HG02852 (cell line): ENCODE results near the gene SMIM1.

Experiments used
- ATAC-seq: cut with Tn5 transposase; IDR thresholded peaks from one replicate; pipeline ENCODE4 v1.9.1; 2021; ENCODE audit warnings: mild to moderate bottlenecking, moderate library complexity; ENCODE audit not compliant: unreplicated experiment

Gene SMIM1

DNA sequence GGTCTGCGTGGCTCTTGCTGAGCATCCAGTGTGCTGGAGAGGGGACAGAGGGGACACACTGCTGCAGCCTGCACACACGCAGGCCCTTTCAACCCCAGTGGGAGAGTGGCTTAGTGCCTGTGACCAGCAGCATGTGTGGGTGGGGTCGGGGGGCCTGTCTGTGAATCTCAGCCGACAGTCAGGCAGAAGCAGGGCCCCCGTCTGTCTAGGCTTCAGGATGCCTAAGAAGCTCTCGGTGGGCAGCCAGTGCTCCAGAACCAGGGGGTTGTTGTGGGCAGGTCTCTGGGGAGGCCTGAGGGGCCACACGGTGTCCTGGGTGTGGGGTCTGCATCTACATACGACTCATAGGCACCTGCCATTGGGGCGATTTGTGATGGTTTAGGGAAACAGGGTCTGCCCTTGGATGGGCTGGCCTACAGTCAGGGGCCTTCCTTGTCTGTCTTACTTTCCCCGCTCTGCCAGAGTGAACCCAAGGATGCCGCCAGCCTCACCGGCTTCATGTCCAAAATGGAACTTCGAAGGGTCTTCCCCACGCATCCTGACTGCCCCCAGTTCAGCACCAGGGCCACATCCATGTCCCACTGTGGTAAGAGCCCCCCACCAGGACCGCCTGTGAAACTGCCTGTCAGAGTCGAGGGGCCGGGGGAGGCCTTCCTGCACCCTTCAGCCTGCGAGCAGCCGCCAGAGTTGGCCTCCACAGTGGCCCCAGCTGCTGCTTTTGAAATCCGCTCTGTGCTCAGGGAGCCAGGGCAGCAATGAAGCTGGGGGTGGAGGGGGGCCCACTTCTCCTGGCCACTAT, 18.7 kb upstream of the SMIM1 start:
- no peak for ATAC-seq

DNA sequence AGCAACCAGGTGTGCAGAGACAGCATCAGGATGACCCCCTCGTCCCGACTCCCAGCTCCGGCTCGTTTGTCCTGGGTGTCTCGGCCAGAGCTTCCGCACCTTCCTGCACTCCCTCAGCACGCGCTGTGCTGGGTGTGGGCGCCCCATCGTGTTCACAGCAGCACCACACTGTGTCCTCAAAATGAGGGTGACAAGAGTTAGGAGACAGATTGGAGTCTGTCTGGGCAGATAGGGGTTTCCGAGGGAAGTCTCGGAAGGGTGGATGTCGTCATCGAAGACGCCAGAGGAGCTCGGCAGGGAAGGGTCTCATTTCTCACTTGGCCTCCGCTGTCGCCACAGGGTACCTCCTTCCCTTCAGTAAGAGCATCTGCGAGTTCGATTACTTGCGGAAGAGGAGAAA, 16.2 kb upstream of the SMIM1 start:
- ATAC-seq = no peak

DNA sequence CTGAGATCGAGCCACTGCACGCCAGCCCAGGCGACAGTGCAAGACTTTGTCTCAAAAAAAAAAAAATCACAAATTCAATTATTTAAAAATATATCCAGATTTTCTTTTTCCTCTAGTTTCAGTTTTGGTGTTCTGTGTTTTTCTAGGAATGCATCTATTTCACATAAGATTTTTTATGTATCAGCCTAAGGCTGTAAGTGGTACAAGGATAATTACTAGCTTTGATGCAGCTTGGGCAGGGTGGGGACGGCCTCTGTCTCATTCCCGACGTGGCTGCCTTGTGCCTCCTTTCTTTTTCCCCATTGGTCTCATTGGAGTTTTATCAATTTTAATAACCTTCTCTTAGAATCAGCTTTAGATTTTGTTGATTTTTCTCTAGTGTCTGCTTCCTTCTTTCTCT, 13.4 kb upstream of the SMIM1 start:
- ATAC-seq = no peak

DNA sequence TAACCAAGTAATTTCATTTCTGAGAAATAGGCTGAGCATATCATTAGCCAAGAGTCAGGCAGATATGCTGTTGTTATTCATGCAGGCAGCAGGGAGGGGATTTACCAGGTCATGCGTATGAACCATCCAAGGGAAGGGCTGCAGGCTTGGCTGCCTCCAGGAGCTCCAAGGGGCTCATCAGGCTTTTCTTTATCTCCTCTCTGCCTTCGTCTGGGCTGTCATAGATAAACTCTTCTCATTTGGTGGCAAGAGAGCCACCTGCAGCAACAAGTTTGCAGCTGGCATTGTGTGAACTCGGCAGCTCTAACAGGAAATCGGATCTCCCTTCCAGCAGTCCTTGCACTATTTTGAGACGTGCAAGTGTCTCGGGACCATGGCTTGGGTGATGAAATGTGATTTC, 12.8 kb upstream of the SMIM1 start:
- no peak for ATAC-seq

DNA sequence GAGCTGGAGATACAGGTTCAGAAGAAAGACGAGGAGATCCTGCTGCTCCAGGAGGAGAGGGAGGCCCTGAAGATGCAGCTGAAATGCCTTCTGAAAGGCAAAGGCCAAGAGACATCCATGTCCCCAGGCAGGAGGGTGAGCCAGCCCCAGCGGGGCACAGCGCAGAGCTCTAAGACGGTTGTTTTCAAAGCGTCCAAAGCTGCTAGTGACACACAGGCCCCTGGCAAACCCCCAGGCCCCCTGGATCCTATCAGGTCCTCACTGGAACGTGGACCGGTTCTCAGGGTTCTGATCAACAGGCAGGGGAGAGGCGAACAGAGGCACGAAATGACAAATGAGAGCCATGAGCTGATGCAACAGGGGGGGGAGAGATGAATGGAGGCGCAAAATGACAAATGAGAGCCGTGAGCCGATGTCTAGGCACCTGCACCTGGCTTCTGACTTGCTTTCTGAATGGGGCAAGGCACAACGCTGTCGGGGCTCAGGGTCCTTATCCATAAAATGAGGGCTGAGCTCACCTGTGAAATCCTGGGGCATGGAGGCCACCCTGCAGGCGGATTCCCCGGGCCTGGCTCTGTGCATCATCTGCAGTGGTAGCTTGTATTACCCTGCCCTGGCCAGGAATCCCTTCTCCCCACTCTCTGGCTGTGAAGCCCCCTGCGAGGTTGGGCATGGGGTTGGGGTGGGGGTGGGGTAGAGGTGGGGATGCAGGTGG, 11.1 kb upstream of the SMIM1 start:
- ATAC-seq = no peak

DNA sequence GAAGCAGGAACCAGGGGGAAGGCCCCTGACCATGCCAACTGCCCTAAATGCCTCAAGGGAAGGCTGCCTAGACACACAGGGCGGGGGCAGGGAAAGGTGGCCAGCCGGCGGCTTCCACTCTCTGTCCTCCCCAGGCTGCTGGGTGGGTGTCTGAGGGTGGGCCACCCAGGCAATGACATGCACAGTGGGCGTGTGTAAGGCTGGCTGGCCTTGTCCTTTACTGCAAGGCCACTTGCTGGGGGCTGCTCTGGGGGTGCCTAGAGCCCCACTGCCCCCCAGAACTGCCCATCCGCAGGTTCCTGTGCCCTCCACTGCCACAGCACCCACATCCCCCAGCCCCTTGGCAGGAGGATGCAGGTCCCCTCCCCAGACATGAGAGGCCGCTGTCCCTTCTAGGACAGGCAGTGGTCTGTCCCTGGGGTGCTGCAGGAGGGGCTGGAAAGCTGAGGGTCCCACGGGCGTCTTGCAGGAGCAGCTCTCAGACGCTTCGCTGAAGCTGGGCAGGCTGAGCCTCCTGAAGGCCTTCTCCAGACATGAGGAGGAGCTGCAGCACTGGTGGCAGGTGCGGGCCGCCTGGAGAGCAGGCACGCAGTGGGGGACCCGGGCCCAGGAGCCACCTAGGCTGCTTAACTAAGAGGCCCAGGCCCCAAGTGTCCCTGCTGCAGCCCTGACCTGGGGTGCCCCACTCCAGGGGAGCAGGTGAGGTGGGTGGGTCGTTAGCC, 10.2 kb upstream of the SMIM1 start:
- ATAC-seq = no peak

DNA sequence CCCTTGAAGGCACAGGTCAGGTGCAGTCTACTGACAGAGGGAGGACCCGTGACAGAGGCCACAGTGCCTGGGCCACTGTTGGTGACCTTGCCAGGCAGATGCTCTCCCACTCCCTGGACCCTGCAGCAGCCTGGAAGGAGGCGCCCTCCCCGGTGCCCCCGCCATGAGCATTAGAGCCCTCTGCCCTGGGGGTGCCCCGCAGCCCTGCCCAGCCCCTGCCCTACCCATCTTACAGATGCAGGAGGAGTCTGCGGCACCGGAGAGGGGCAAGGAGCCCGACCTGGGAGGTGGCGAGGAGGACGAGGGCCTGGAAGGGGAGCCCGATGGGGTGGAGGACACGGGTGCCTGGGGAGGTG, 9.7 kb upstream of the SMIM1 start:
- no peak for ATAC-seq

DNA sequence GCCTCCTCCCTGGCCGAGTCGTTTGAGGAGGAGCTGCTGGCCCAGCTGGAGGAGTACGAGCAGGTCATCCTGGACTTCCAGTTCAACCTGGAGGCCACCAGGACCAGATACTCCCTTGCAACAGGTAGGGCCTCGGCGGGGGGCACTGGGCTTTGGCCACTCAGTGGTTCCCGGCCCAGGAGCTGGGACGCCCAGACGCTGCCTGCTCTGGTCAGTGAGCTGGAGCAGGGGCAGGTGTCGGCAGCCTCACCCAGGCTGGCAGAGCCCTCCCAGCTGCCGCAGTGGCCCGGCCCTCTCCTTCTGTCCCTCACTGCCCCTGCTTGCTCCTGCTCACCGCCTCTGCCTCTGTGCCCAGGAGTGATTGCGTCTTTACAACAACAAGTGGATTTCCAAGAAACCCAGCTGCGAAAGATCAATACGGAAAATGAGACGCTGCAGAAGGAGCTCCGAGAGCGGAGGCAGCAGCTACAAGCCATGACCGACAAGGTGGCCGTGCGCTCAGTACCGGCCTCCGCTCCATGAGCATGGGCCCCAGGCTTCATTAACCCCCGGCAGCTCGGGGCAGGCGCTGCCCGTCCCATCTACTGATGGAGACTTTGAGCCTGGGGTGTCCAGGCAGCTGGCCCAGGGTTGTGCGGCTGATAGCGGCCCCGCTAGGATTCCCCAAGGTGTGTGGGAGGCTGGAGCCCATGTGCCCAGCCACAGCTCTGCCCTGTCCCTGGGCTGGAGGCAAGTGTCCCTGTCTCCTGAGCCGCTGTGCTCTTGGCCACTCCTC, 9.0 kb upstream of the SMIM1 start:
- ATAC-seq = no peak

DNA sequence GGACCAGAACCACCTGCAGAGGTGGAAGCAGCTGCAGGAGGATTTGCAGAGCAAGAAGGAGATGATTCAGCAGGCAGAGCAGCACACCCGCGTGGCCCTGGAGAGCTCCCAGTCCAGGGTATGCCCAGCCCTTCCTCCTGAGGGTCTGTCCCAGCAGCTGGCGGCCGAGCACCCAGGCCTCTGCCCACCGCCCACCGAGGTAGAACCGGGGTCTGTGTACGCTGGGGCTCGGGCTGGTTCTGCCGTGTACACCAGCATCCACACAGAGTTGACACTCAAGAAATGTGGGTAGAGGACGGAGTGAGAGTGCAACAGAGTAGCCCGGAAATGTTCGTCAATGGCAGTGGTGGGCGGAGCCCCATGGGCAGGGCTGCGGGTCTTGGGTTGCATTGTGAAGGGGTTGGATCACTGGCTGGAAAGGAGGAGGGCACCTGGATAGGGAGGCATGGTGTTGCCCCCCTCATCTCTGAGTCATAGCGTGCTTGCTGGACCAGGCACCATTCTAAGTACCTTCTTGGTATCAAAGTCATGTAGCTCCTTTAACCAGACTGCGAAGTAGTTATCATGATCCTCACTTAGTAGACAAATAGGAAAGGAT, 5.1 kb upstream of the SMIM1 start:
- no peak for ATAC-seq

DNA sequence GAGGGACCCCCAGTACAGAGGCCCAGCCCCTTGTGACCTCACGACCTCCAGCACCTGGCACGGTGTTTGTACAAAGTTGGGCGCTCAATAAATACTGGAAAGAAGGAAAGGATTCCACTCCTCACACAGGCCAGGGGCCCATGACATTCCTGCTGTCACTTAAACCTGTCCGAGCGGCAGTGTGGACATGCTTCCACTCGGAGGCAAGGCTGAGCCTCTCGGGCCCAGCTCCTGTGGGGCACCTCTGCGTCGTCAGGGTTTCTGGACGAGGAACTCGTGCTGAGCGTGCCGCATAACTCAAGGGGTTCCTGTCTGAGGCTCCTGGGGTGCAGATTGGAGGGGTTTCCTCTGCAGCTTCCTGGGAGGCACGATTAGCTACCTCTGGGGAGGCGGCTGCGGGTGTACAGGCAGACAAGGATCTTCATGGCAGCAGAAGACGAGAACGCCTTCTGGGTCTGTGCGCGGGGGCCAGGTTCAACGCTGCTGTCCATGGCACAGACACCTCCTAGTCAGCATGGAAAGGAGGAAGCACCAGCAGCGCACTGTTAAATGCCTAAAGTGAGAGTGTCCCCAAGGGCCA, 3.6 kb upstream of the SMIM1 start:
- no peak for ATAC-seq

DNA sequence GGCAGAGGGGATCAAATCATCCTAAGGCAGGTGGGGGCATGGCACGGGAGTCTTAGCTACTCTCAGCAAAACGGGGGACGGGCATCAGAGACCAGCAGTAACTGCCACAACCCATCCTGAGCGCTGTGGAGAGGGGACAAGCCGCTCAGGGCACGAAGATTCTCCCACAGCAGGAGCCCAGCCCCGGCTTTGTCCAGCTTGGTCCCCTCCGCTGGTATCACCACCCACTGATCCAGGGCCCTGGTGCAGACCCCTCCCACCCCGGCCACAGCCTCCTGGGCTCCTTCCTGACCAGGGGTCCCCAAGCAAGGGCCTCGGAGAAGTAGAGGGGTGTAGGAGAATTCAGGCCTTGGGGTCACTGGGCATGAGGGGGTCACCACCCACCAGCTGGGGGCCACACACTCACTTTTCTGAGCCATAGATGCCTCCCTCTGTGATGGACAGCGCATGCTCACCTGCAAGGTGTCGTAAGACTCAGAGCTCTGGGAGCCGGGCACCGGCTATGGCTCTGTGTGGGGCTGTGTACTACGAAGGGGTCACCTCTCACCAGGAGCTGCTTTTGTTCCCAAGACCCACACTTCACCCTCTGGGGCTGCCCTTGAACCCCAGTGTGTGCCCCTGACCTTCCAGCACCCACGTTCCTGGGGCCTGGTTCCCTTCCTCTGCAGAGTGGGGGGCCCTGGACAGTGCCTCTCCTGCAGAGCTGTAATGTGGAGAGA, 2.3 kb upstream of the SMIM1 start:
- ATAC-seq = no peak

DNA sequence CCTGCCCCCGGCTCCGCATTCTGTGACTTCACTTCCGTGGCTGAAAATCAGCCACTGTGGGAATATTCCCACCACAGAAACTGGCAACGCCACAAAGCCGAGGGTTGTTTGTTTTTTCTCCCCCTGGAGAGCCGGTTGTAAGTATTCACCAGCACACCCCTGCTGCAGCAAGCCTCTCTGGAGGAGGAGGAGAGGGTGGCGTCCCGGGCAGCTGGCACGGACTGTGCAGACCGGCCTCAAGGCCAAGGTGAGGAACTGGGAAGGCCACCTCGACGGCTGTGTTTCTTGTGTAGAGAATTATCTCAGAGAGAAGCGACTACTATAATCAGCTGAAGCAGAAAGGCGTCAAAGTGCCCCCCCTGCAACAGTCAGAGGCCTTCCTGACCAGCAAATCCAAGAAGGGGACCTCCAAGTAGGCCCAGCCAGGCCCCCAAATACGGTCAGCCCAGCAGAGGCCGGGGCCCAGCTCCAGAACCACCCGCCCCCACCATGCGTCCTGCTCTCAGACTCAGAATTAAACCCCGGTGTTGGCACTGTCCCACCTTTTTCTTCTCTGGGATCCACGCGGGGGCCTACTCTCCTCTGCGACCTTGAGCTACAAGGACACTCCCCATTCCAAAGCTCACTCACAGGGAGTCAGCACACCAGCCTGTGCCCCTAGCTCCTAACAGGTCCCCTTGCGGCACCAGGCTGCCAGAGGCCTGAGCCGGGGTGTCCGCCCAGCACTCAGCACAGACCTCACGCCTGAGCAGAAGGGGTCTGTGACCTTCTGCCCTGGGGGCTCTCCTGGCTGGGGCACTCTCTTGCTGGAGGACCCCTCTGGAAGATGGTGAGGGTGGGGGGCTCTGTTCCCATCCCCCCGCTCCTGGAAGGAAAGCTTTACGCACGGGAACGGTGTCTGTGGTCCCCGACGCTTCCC, 1.2 kb upstream of the SMIM1 start:
- no peak for ATAC-seq

DNA sequence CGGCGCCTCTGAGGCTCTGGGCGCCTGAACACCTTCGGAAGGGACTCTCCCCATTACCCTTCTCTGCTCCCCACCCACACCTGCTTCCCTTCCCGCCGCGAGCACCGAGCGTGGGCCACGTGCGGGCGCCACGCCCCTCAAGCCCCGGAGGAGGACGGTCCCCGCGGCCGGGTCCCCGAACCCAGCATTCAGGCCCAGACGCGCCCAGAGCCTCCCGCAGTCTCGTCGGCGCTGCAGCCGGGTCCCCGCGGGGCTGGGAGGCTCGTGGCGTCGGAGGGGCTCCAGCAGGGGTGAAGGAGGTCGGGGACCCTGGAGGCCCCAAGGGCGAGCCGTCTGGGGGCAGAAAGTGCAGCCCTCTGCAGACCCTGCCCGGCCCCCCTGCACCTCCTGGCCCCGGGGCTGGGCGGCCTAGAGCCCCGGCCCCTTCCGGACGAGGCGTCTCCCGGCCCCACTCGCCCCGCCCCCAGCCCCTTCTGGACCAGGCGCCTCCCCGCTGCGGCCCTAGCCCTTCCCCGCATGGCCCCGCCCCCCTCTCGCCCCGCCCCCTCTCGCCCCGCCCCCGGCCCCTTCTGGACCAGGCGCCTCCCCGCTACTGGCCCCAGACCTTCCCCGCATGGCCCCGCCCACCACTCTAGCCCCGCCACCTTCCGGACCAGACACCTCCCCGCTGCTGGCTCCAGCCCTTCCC, 378 bp upstream of the SMIM1 start:
- ATAC-seq = peak; percentile 50

DNA sequence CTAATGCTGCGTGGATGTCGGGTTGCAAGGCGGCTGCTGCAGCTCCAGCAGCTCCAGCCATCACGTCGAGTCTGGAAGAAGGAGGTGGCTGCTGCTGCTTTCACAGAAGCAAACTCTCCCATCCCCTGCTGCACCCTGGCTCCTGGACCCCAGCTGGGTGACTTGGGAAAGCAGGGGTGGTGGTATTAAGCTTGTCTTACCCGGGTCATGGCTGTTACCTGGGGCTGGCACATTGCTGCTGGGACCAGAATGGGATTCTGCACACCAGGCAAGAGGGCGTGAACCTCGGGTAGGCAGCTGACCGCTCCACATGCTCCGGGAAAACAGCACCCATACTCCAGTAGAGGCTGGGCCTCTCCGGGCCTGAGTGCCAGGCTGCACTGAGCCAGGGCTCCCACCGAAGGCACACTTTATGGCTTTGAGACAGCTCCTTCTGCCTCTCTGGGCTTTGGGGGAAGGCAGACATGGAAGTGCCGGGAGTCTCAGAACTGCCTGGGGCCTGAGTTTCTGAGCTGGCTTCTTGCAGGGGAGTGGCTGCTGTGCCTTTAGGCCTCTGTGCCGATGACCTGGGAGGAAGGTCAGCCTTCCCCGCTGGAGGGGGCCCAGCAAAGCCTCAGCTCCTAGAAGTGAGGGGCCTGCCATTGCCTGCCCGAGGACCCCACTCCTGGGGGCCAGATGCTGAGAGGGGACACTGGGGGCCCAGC, 1.2 kb downstream of the SMIM1 start:
- ATAC-seq = no peak

DNA sequence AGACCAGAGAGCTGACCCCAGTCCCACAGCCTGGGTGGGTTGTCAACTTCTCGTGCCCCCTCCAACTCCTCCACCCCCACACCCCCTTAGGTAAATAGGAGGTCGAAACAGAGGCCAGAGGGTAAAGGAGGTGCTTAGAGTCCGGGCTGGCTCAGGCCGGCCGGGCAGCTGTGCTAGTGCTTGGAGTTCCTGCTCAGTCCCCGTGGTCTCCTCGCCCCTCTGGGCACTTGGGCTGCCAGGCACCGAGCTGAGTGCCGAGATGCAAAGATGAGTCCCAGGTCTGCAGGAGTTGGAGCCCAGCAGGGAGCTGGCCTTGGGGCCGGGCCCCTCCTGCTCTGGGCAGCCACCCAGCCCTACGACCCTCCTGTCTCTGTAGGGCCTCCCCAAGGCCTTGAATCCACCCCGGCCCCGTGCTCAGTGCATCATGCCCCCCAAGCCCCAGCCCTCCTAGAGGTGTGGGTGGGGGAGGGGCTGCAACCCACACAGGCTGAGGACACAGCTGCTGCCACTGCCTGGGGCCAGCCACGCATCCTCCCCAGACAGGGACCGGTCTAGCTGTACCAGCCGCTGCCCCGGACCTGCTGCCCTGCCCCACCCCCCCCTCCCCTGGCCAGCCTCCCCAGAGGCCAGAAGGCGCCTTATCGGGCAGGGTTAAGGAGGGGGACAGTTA, 1.9 kb downstream of the SMIM1 start:
- ATAC-seq = no peak

DNA sequence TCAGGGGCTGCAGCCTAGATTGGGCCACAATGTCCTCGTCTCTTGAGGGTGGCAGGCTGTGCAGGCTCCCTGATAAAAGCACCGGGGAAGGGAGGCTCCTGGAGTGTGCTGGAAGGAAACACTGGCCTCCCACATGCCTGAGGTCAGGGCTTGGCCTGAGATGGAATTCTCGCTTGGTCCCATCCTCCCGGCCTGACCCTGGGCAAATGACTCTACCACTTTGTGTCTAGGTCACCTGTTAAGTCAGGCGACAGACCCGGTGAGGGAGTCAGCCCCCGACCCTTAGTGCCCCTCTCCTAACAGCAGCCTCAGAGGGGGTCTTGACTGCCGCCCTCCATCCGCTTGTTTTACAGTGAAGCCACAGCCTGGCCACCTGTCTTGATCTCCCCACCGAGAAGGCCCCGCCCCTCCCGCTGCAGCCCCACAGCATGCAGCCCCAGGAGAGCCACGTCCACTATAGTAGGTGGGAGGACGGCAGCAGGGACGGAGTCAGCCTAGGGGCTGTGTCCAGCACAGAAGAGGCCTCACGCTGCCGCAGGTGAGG, 2.5 kb downstream of the SMIM1 start:
- ATAC-seq = no peak
